Measurements from ENCODE around the gene QSOX2.

QSOX2 gene

GRCh38 chr9:136181784-136182419, 63.7 kb downstream of the QSOX2 start (continued):
- no peak for TF ChIP-seq MEIS1 (CRISPR knock-in tag; IDR thresholded peaks at IDR 0.05; ENCODE audit: borderline replicate concordance)
- no peak for TF ChIP-seq ZNF311 (tag by site-specific recombination; IDR thresholded peaks at IDR 0.05; ENCODE audit: borderline replicate concordance)
- TF ChIP-seq KLF7 (tag by site-specific recombination; IDR thresholded peaks at IDR 0.05; ENCODE audit: borderline replicate concordance): no peak
- no peak for TF ChIP-seq GFI1B (tag by site-specific recombination; IDR thresholded peaks at IDR 0.05)
- no peak for TF ChIP-seq ZNF670 (tag by site-specific recombination; IDR thresholded peaks at IDR 0.05; ENCODE audit: low read depth)
- no peak for TF ChIP-seq ZNF138 (tag by site-specific recombination; IDR thresholded peaks at IDR 0.05; ENCODE audit: borderline replicate concordance)
- TF ChIP-seq ZBTB11 (tag by site-specific recombination; conservative IDR thresholded peaks at IDR 0.05; ENCODE audit: low read depth): no peak
- TF ChIP-seq GLIS2 (tag by site-specific recombination; IDR thresholded peaks at IDR 0.05): peak; percentile 38
- no peak for TF ChIP-seq ZNF707 (tag by site-specific recombination; IDR thresholded peaks at IDR 0.05)
- TF ChIP-seq SP3 (tag by site-specific recombination; IDR thresholded peaks at IDR 0.05): no peak
- no peak for TF ChIP-seq ZNF175 (tag by site-specific recombination; IDR thresholded peaks at IDR 0.05)
- TF ChIP-seq ZNF624 (tag by site-specific recombination; IDR thresholded peaks at IDR 0.05): no peak
- no peak for TF ChIP-seq ZNF211 (tag by site-specific recombination; IDR thresholded peaks at IDR 0.05; ENCODE audit: low read depth)
- no peak for TF ChIP-seq ZFP69B (tag by site-specific recombination; IDR thresholded peaks at IDR 0.05)
- TF ChIP-seq ZNF747 (tag by site-specific recombination; IDR thresholded peaks at IDR 0.05): no peak
- TF ChIP-seq AEBP2 (tag by site-specific recombination; IDR thresholded peaks at IDR 0.05; ENCODE audit: borderline replicate concordance): no peak
- TF ChIP-seq ZNF394 (tag by site-specific recombination; IDR thresholded peaks at IDR 0.05; ENCODE audit: borderline replicate concordance): no peak

GRCh38 chr9:136180586-136180985, 65.0 kb downstream of the QSOX2 start:
- Histone ChIP-seq H3K27ac (ENCODE audit: extremely low read depth, low read depth, low read length) (no peak overlapping the region), H3K4me1 (ENCODE audit: control insufficient read depth, insufficient read depth, low read length) (no peaks in the 10 kb centered on the region), H3K36me3 (ENCODE audit: control insufficient read depth in 2 of 2, insufficient read depth in 1 of 2, low read length in 2 of 2) (no peaks in the 10 kb centered on the region), H3K9me3 (ENCODE audit: control insufficient read depth, insufficient read depth, low read depth, low read length) (no peaks in the 10 kb centered on the region), H3K4me3 (ENCODE audit: low read depth, low read length) (no peak overlapping the region)
- TF ChIP-seq PRDM4 (tag by site-specific recombination; IDR thresholded peaks at IDR 0.05): peak; percentile 86
- TF ChIP-seq ZNF600 (tag by site-specific recombination; IDR thresholded peaks at IDR 0.05): peak; percentile 38; the same call in 1 of the 2 replicates
- no peak for TF ChIP-seq ZFP41 (tag by site-specific recombination; IDR thresholded peaks at IDR 0.05; ENCODE audit: borderline replicate concordance)
- TF ChIP-seq OVOL3 (tag by site-specific recombination; IDR thresholded peaks at IDR 0.05): no peak
- ChIA-PET CTCF (no interaction called here), POLR2A (no interaction called here)

Data from HEK293 (cell line).